K562 (cell line): Measurements from ENCODE around the gene TRIM47. TPM values are rescaled to one million over a fixed set of nuclear protein-coding genes. Genes with fewer than 3 reads are reported as not detected.

Experiments
- CAMTA2 ChIP-seq: fragments of 250-450 bp; sonication (Bioruptor Pico); conservative IDR thresholded peaks from 2 replicates; pipeline ENCODE4 v1.5.1; 2022
- CREBBP ChIP-seq: IDR thresholded peaks from one replicate; pipeline ENCODE4 v1.6.1; 2012; ENCODE audit warnings: low read depth, mild to moderate bottlenecking, control low read depth, inconsistent platforms, low read length
- CTCF ChIP-seq, 3 experiments: IDR thresholded peaks in 2 of 3; conservative IDR thresholded peaks in 1 of 3; 2 replicates each; pipeline ENCODE4 v1.5.1; 2011 to 2012; ENCODE audit warnings: low read length in 3 of 3, mild to moderate bottlenecking in 3 of 3, control low read depth in 2 of 3, improper control_type of control experiment in 1 of 3, inconsistent platforms in 1 of 3, low read depth in 1 of 3, mixed read lengths in 1 of 3, moderate library complexity in 1 of 3; ENCODE audit not compliant: insufficient read depth in 2 of 3
- E2F3 ChIP-seq: fragments of 250-450 bp; sonication (Bioruptor Pico); IDR thresholded peaks from 2 replicates; pipeline ENCODE4 v1.4.0; 2020; ENCODE audit warnings: mild to moderate bottlenecking
- ETV5 ChIP-seq: sonication (generic); formaldehyde crosslinking; IDR thresholded peaks from 2 replicates; pipeline ENCODE4 v1.4.0; 2020; ENCODE audit warnings: low read depth, mild to moderate bottlenecking, missing genetic modification reagents
- HIVEP1 ChIP-seq: fragments of 250-450 bp; sonication (Bioruptor Pico); IDR thresholded peaks from 2 replicates; pipeline ENCODE4 v1.4.0; 2020; ENCODE audit warnings: mild to moderate bottlenecking
- KHSRP ChIP-seq: fragments of 450-650 bp; IDR thresholded peaks from 2 replicates; pipeline ENCODE4 v1.6.1; 2017
- NCOA6 ChIP-seq: fragments of 450-650 bp; IDR thresholded peaks from 2 replicates; pipeline ENCODE4 v1.6.1; 2017; ENCODE audit warnings: mild to moderate bottlenecking
- RBFOX2 ChIP-seq: fragments of 200-400 bp; formaldehyde crosslinking; IDR thresholded peaks from 2 replicates; pipeline ENCODE4 v1.6.1; 2017; ENCODE audit warnings: low read depth, mild to moderate bottlenecking, low read length, moderate library complexity
- RNF219 ChIP-seq: fragments of 250-450 bp; sonication (Bioruptor Pico); IDR thresholded peaks from 2 replicates; pipeline ENCODE4 v1.5.0; 2022; ENCODE audit warnings: mild to moderate bottlenecking
- SIRT6 ChIP-seq: IDR thresholded peaks from one replicate; pipeline ENCODE4 v1.6.1; 2012; ENCODE audit warnings: low read depth, mild to moderate bottlenecking, control low read depth, inconsistent platforms, low read length, moderate library complexity
- SMARCA5 ChIP-seq: fragments of 450-650 bp; IDR thresholded peaks from 2 replicates; pipeline ENCODE4 v1.6.1; 2016
- TSC22D4 ChIP-seq: fragments of 450-650 bp; IDR thresholded peaks from 2 replicates; pipeline ENCODE4 v1.6.1; 2016; ENCODE audit warnings: missing genetic modification characterization, missing biosample characterization, control low read depth
- ZBTB1 ChIP-seq: sonication (generic); formaldehyde crosslinking; IDR thresholded peaks from 2 replicates; pipeline ENCODE4 v1.8.1; 2023; ENCODE audit warnings: missing genetic modification reagents, low read depth, mild to moderate bottlenecking, borderline replicate concordance
- ZNF449 ChIP-seq: fragments of 250-450 bp; sonication (Bioruptor Pico); IDR thresholded peaks from 2 replicates; pipeline ENCODE4 v1.8.0; 2022; ENCODE audit warnings: moderate library complexity, mild to moderate bottlenecking, inconsistent platforms
- ZNF584 ChIP-seq: fragments of 200-800 bp; sonication (Bioruptor generic); IDR thresholded peaks from 2 replicates; pipeline ENCODE4 v1.6.1; 2016; ENCODE audit warnings: low read depth, mild to moderate bottlenecking, missing genetic modification characterization, missing compliant biosample characterization
- polyA plus RNA-seq, 8 experiments: library from polyadenylated mRNA; depleted of rRNA in 4 of 8; stranded (reverse) in 5 of 8; unstranded in 3 of 8; fragments of >200 nt; fragmentation: Nextera tagmentation in 2 of 8; fragmentation: Illumina TruSeq in 1 of 8; extraction: Ambion mirVana in 2 of 8; extraction: Trizol in 1 of 8; gene quantifications; 2 replicates each; pipeline versions ENCODE4 v1.2.1 to v1.2.3, GENCODE V29; 2011 to 2014; ENCODE audit warnings: inconsistent platforms in 1 of 8, missing spikeins in 1 of 8
- total RNA-seq, 7 experiments: library from RNA; depleted of rRNA in 6 of 7; stranded (reverse); fragments of >200 nt in 6 of 7; fragmentation: Illumina TruSeq in 2 of 7; extraction: Trizol in 2 of 7; gene quantifications; 2 replicates each; pipeline versions ENCODE4 v1.2.1 to v1.2.3, GENCODE V29; 2011 to 2021; ENCODE audit warnings: low replicate concordance in 1 of 7
- TF ChIP-seq, protein P1 (sequence below), 2 experiments: IDR thresholded peaks; 2 replicates each; pipeline ENCODE4 v1.6.1; 2012; ENCODE audit warnings: improper control_type of control experiment in 2 of 2, low read depth in 2 of 2, low read length in 2 of 2, borderline replicate concordance in 1 of 2

TRIM47 gene
- total and polyA plus RNA-seq, 9 of the 15 experiments (the other 6 are each of a cell fraction or from before 2014, with no cell fraction given) = 0.56 to 6.1 (median 3.2) TPM

DNA sequence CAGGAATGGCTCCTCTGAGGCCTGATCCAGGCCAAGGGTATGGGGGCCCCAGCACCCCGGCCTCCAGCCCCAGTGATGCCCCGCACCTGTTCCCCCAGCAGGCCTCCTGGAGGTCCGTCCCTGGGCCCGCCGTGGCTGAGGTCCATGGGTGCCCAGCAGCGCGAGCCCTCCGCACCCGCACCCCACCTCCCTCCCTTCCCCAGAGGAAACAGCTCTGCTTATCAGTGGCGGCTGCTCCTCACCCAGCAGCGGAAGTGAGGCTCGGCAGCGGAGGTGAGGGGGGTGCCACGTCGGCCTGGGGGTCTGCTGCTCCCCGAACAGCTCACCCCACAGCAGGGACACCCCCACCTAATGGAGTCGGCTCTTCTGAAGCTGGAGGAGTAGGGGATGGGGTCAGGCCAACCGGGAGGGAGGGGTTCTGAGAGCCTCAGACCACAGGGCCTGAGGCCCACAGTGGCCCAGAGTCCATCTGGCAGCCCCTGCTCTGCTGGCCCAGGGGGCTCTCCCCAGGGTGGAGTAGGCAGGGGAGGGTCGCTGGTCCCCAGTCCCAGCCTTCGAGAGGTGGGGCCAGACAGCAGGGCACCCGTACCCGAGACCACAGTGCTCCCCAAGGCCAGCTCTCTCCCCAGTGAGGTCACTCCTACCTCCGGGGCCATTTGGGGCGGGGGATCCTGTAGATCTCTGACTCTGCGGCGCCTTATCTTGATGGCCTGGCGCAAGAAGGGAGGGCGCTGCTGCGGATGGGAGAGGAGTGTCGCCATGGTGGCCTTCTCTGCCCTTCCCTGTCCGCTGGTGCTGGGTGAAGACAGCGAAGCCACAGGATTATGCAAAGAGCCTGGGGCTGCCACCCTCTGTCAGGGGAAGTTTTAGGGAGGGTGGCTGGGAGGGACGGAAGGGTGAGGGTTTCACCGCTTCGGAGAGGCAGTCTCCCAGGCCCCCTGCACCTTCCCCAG lies 34.5 kb downstream of the TRIM47 start, which contains the start of gene UNC13D (continued):
- TF ChIP-seq ZNF449 (CRISPR knock-in tag) (no peak), HIVEP1 (CRISPR knock-in tag) (peak; percentile 18; the same call in 1 of the 2 replicates), RNF219 (CRISPR knock-in tag) (no peak), TSC22D4 (tag) (no peak), CREBBP (no peak), CAMTA2 (CRISPR knock-in tag) (no peak), KHSRP (no peak), CTCF (IDR thresholded peaks at IDR 0.05 in 2 of 3, conservative IDR thresholded peaks at IDR 0.05 in 1 of 3; ENCODE audit: insufficient read depth in 2 of 3, low read depth in 1 of 3, low read length in 3 of 3) (no peak), RBFOX2 (peak; percentile 94), SMARCA5 (no peak), ZNF584 (CRISPR knock-in tag) (0 out of 2 replicates have a peak, but pooled peaks have one; percentile 21), E2F3 (CRISPR knock-in tag) (0 out of 2 replicates have a peak, but pooled peaks have one; percentile 15), SIRT6 (no peak), NCOA6 (no peak), ETV5 (CRISPR knock-in tag) (peak; percentile 86), ZBTB1 (no peak; the same call in 1 of the 2 replicates)
- TF ChIP-seq, protein P1, sequence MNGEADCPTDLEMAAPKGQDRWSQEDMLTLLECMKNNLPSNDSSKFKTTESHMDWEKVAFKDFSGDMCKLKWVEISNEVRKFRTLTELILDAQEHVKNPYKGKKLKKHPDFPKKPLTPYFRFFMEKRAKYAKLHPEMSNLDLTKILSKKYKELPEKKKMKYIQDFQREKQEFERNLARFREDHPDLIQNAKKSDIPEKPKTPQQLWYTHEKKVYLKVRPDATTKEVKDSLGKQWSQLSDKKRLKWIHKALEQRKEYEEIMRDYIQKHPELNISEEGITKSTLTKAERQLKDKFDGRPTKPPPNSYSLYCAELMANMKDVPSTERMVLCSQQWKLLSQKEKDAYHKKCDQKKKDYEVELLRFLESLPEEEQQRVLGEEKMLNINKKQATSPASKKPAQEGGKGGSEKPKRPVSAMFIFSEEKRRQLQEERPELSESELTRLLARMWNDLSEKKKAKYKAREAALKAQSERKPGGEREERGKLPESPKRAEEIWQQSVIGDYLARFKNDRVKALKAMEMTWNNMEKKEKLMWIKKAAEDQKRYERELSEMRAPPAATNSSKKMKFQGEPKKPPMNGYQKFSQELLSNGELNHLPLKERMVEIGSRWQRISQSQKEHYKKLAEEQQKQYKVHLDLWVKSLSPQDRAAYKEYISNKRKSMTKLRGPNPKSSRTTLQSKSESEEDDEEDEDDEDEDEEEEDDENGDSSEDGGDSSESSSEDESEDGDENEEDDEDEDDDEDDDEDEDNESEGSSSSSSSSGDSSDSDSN (IDR thresholded peaks at IDR 0.05; ENCODE audit: borderline replicate concordance in 1 of 2, low read depth in 2 of 2, low read length in 2 of 2) = peak in 1 of 2 experiments; percentile 71; a peak in 2 of 4 replicates
